Measurements from ENCODE around the gene TNIK. TPM values are rescaled to one million over a fixed set of nuclear protein-coding genes. Genes with fewer than 3 reads are reported as not detected.

The TNIK gene
- polyA plus RNA-seq, 1 donor = 19.2 TPM

DNA sequence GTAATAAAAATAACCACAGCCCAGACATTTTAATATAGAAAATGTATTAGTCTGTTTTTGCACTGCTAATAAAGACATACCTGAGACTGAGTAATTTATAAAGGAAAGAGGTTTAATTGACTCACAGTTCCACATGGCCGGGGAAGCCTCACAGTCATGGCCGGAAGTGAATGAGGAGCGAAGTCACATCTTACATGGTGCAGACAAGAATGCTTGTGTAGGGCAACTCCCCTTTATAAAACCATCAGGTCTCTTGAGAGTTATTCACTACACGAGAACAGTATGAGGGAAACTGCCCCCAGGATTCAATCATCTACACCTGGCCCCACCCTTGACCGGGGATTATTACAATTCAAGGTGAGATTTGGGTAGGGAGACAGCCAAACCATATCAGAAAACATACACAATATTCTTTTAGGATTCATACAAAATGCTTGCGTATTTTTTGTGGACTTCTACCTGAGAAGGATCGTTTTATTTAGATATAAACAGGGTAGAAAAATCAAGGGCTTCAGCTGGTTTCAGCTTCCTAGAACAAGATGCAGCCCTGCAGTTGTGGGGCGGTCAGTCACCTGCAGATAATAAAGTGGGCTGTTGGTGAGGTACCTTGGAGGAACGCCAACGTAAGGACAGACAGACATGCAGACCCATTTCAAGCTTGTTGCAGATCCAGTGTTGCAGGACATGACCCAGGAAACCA lies 101.9 kb downstream of the TNIK start:
- no peak for DNase-seq

DNA sequence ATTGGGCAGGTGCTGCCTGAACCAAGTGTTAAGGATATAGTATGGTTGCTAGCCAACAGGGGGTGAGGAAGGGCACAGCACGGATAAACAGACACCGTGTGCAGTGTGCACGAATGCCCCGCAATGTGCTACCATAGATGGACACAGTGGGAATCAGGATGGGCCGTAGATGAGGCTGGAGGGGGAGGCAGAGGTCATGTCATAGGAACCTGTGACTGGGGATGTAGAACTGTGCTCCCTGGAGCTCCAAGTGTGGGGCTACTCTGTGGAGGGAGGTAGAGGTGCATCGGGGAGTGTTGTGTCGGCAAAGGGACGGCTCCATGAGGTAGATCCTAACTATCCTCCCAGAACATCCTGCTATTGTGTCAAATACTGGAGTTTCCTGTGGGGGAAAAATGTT lies 102.5 kb downstream of the TNIK start:
- no peak for DNase-seq

DNA sequence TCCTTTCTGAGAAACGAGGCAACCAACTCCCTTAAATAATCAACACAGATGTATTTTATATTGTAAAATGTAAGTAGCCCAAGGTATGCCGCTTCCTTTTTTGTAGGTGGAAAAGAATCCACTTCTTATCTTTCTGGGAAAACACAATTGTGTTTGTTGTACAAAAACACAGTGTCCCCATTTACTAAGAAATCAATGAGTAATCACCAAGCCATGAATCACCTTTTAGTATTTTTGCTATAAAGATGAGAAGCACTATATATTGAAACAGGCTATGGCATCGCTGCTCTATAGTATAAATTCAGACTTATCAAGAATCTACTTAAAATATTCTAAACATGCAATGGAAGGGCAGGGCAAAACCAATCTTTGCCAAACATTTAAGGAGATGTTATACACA lies 104.0 kb downstream of the TNIK start:
- no peak for DNase-seq

DNA sequence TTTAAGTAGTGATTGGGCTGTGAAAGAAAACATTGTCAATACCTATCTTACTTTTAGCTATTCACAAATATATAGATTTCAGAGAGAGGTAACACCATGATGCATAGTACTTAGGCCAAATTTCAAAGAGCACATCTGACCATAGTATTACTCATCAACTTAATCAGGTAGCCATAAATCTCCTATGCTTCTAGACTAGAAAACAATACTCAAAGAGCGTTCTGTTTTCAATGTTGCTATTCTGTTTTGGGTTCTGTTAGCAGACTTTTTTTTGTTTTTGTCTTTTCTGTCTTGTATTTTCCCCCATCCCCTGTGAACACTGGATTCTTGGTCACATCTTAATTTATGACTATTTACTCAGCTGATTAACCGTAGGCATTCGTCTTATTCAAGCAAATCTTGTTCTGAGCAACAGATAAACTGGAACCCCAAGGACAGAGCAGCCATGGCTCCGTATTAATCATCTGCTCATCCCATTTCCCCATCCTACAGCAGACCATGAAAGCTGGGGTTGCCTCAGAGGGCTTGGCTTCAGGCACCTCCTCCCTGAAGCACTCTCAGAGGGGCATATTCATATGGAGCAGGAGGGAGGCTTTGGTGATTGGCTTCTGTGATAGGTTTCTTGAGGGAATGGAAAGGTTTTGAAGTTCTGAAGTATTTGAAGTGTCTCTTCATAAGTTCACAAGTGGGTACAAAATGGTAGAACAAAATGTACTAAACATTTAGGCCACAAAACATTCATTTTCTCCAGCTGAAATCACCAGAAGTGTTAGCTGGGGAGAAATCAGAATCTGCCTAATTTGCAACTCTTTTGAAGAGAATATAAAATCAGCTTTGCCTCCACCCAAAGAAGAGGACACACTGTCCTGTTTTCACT lies 105.3 kb downstream of the TNIK start:
- DNase-seq = no peak

DNA sequence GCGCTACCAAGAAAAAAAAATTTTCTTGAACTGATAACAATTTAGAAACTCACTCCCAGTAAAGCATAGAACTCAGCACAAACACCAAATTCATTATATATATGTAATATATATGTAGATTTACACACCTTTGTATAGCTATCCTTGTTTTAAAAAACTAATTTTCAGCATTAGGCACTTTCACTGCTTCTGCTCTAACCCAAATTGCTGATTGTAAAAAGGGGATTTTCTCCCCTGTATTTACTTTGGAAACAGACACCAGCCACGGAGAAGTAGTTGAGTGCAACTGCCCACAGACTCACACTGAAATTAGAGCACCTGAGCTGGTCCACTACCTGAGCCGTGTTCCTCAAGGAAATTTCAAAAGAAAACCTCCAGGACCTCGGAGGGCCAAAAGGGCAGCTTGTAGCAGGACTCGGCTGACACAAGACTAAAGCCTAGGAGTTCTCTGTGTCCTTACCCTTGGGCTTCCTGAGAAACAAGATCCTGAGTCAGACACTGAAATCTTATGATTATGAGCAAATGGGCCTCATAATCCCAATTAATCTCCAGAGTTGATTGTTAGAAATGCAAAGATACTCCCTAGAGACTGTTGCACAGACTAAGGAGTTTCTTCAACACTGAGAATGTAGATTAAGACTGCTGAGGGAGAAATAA lies 106.0 kb downstream of the TNIK start:
- no peak for DNase-seq

DNA sequence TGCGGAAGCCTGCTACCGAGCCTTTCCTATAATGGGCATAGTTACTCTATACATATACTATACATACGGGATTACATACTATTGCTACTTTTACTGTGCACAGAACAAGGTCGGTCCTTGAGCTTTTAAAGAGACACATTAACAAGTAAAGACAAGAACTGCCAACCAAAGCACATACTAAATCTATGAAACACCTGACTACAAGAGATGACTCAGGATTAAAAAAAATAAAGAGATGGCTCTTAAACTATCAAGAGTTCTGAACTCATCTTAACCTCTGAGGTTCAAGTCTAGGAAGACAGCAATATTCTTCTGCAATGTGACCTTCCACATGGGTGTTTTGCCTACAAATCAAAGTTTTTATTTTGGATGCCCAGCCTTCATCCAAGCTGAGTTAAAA lies 106.8 kb downstream of the TNIK start:
- no peak for DNase-seq

DNA sequence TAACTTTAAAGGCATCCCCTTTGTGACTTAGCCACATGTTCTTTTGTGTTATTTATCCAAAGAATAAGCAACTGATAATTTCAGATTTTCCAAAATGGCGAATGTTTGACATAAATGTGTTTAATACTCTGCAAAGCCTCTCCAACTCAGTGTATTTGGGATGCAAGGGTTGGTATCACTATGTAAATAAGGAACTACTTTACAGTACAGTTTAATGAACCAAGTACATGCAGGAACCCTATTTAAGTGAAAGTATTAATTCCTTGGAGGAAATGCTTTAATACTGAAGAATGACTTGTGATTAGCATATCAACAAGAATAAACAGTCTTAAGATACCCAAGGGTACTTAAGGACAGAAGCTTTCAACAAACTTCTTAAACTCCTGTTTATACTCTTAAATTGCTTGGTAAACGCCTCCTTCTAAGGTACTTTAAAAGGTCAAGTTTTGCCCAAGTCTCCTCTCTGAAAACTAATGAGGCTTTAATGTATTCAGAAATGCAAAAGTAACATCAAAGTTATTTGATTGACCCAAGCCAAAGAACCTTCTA lies 107.7 kb downstream of the TNIK start:
- DNase-seq = no peak

DNA sequence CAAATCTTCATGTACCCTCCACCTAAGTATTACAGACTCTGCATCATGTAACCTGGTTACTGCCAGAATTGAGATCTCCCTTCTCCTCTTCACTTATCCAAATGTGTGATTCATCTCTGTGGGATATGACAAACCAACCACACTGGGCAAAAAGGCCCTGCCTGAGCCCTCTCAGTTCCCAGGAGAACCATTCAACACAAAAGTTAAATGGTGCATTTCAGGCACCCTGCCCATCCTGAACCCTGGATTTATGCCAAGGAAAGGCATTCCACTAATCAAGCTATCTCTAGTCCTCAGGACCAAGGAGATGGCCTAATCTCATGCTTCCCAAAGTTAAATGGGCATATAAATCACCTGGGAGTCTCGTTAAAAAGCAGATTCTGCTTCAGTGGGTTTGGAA lies 108.5 kb downstream of the TNIK start:
- no peak for DNase-seq

DNA sequence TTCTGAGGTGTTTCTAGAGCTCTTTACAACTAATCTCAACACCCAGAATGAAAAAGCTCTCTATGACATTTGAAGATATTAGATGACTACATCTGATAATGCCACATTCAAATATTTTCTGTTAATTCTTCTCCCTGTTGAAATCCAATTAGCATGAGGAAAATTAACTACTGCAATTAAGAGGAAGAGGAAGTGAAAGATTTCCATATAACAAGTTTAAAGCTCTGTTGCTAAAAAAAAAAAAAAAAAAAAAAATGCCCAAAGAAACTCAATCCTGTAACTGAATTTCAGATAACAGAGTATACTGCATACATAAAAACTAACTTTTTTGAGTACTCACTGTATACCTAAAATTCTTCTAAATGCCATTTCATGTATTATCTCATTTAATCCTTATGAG lies 109.8 kb downstream of the TNIK start:
- no peak for DNase-seq

DNA sequence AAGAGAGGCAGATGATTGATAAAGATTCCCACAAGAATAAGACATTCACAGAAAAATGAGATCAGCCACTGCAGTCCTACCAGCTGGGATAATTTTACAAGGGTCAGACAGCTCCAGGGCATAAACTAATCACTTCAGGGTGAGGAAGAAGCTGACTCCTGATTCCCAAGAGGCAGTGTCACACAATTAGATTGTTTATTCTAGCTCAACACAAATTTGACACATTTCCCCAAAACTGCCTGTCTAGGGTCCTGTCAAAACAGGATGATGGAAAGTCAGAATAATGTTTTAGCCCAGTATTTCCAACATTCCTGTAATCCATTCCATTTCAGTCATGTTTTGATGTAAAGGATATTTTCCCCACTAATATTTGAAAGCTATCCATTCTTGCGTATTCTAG lies 110.8 kb downstream of the TNIK start:
- DNase-seq = no peak

DNA sequence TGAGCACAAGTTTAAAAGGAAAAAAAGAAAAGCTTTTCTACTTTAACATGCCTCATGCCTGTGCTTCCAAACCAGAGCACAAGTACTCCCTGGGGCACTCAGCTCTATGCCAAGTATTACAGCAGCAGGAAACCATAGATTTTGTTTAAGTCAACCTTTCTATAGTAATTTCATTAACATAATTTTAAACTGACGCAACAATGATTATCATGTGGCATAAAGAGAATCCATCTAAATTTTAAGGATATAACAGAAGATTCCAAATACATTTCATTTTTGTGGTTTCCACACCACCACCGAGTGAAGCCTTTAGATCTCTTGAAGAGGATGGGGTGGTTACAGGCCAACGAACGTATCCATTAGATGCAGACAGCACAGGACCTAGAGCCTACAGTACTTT lies 112.1 kb downstream of the TNIK start:
- DNase-seq = no peak

DNA sequence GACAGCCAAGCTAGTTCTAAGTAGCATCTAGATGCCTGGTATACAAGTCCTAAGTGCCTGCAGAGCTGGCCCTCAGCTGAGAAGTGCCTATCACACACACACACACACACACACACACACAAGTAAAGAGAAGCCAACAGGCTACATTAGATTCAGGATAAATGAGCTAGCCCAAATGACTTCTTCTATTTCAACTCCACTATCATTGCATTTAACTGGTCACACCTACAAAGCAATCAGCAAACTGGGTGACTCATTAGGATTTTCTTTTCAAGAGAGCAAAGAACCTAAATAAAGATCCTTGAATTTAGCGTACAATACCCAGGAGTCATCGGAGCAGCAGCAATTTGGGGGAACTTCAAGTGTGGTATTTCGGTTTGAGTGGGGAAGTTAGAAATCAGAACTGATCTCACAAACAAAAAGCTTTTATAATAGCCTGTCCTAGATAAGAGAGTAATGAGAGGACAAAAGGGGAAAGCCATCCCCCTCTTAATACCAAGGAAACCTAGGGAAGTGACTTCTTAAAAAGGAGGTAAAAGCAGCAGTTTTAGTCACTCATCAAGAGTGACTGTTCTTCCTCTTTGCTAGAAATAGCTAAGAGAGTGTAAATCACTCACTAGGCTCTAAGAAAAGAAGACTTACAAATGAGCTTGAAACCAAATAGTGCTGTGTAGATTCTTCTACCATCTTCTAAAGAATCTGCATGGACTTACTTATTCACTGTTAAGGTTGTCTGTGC lies 112.7 kb downstream of the TNIK start:
- no peak for DNase-seq

DNA sequence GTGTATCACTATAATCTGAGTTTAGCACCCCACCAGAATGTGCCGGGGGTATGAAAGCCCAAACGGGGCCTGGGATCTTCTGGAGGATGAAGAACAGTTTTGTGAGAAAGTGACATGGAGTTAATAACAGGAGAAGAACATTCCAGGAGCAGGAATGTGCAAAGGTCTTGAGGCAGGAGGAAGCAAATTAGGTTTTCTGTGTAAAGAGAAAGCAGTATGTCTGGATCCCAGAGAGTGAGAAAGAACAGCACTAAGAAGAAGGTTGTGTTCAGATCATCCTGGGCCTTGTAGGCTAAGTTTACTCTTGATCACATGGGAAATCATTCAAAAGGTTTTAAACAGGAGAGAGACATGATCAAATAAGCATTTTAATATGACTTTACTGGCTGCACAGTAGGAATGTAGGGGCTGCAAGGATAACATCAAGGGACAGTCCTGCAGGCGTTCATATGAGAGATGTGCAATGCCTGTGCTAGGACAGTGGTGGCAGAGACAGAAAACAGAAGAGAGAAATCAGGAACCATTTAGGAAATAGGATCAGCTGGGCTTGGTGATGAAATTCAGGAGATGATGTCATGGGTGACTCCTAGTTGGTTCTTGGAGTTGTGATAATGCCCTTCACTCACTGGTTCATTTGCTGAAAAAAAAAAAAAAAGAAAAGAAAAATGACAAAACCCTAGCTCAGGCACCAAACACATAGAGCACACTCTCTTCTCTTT lies 113.5 kb downstream of the TNIK start:
- no peak for DNase-seq

DNA sequence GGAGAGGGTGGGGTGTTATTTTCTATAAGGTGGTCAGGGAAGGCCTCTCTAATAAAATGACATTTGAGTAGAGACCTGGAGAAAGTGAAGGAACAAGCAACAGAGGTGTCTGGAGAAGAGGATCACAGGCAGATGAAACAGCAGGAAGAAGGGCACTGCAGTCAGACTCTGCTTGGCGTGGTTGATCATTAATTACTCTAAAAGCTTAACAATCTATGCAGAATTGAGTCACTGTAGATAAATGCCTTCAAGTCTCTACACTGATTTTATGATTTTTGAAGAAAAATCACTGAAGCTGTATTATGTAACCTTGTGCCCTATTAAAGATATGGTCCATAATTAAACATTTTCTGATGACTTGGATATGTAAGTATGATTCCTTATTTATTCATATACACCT lies 114.2 kb downstream of the TNIK start:
- DNase-seq = no peak

DNA sequence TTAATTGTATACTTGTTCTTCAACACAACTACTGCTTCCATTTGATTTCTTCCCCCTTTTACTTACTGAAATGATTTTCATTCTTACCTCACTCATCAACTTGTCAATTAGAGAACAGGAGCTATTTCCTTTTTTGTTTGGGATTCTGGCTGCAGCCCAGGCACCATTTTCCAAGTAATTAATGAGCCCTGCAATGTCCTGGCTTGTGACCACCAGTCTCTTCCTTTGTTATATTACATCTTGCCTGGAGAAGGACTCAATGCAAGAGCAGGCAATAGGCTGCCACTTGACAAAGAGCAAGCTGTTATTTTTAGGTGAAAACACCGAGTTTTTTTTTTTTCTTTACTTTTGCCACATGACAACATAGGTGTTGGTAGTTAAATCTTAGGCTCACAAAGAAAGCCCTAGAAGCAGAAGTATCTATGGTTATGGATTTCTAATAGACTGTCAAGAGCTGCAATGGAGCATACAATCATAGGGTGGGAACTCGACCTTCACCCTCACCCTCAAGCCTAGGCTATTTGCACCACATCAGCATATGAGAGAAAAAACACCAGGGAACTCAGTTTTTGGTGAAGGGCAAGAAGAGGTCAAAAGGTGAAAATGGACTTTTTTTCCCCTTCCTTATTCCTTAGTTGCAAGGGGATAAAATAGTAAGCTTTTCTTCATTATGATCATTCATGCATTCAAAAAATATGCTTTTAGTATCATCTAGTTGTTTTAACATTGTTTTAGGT lies 114.9 kb downstream of the TNIK start:
- no peak for DNase-seq

DNA sequence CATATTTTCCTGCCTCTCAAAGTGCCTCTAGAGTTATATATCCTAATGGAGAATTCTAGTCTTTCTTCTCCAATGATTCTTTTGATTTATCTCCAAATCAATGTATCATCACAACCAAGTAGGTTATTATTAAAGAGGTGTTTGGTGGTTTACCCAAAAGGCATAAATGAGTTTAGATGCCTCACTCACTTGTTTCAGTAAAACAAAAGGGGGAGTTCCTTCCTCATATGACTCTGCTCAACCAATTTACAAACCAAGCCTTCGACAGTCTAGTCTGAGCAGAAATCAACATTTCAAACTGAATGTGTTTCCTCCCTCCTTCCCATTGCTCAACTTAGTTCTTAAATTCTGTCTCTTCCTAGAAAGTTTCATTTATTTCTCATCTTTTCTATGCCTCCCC lies 116.5 kb downstream of the TNIK start:
- no peak for DNase-seq

DNA sequence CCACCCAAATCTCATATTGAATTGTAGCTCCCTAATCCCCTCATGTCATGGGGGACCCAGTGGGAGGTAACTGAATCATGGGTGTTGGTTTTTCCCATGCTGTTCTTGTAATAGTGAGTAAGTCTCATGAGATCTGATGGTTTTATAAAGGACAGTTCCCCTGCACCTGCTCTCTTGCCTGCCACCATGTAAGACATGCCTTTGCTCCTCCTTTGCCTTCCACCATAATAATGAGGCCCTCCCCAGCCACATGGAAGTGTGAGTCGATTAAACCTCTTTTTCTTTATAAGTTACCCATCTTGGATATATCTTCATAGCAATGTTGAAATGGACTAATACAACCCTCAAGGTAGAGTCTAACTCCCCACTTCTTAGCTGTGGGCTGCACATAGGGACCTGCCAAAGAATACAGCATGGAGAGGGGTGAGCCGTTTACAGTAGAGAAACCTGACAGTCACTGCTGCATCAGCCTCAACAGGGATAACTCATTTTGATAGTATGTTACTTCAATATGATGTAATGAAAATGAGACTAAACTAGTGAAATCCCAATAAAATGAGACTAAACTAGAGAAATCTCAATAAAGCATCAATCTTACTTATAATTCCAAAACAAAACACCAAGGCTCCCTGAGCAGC lies 117.3 kb downstream of the TNIK start:
- no peak for DNase-seq

DNA sequence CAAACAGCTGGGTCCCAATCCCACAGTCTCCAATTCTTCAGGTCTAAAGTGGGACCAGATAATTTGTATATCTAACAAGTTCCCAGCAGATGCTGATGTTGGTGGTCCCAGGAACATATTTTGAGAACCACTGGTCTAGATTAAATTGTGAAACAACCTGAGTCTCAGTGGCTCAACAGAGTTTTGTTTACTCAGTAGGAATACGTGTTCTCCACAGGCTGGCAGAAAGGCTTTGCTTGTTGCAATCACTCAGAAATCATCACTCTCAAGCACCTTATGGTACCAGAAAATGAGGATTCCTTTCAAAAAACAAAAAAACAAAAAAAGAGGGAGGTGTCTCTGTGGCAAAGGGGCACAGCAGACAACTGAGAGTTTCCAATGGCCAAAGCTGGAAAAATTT lies 118.0 kb downstream of the TNIK start:
- no peak for DNase-seq

DNA sequence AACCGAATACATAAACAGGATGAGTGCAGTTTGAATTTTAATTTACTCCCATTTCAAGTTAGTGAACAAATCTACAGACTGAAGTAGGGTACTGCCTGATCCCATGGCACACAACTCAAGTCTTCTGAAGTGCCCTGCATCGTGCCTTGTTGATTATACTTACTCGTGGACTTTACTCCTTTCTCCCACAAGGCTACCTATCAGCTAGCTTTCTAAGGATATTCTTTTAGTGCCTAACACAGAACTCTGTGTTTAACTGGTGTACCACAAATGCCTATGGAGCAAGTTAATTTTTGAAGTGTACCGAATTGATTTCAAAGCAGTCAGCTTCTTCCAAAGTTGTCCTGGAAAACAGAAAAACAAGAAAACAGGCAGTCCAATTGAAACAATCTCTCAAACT lies 119.8 kb downstream of the TNIK start:
- DNase-seq = no peak

DNA sequence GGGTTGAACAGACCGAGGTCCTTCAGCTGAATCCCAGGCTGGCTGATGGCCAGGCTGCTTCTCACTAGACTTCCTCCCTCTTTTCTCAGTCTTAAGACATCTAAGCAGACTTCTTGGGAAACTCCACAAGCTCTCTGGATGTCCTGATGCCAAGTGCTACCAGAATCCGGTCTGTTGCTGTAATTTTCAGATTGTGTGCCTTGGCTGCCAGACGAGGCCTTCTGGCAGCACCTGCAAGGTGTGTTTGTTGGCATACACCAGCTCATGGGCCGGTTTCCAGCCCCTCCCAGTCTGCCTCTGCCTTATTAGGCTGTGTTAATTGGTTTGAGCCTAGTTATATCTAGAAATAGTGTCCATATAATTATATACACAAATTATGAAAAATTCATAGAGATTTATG lies 120.6 kb downstream of the TNIK start:
- DNase-seq = no peak

Data from left kidney (tissue), 2 donors.